Activated naive CD4-positive, alpha-beta T cell treated with anti-CD3 and anti-CD28 coated beads, Interleukin-2, amount 10 ng/mL, durations not matched to agents 7 days and 5 days (primary cell): ENCODE data around the gene LYRM4.
A peak's percentile ranks its signal among the peaks of the same experiment; 100 is the strongest.

ENCODE experiments used
- CTCF ChIA-PET: fragments of 350-600 bp; sonication (Branson Sonifier 250); formaldehyde crosslinking; loops from one replicate; lab custom pipeline; 2021; ENCODE audit warnings: antibody characterized with exemption; lab: Charles Lee
- DNase-seq: peaks from one replicate; pipeline ENCODE4 v3.0.0-alpha.2; 2020
- H3K27ac Mint-ChIP-seq: one replicate; pipeline ENCODE4 v1.8.0; 2021; ENCODE audit warnings: mild to moderate bottlenecking, moderate library complexity, mixed read lengths
- H3K27me3 Mint-ChIP-seq: one replicate; pipeline ENCODE4 v1.8.0; 2021; ENCODE audit warnings: mild to moderate bottlenecking, mixed read lengths
- H3K36me3 Mint-ChIP-seq: one replicate; pipeline ENCODE4 v1.8.0; 2021; ENCODE audit warnings: mixed read lengths
- H3K4me1 Mint-ChIP-seq: one replicate; pipeline ENCODE4 v1.8.0; 2021; ENCODE audit warnings: mixed read lengths
- H3K4me3 Mint-ChIP-seq: one replicate; pipeline ENCODE4 v1.8.0; 2021; ENCODE audit warnings: mild to moderate bottlenecking, moderate library complexity, mixed read lengths
- H3K9me3 Mint-ChIP-seq: one replicate; pipeline ENCODE4 v1.8.0; 2021; ENCODE audit warnings: mixed read lengths

LYRM4 gene

DNA sequence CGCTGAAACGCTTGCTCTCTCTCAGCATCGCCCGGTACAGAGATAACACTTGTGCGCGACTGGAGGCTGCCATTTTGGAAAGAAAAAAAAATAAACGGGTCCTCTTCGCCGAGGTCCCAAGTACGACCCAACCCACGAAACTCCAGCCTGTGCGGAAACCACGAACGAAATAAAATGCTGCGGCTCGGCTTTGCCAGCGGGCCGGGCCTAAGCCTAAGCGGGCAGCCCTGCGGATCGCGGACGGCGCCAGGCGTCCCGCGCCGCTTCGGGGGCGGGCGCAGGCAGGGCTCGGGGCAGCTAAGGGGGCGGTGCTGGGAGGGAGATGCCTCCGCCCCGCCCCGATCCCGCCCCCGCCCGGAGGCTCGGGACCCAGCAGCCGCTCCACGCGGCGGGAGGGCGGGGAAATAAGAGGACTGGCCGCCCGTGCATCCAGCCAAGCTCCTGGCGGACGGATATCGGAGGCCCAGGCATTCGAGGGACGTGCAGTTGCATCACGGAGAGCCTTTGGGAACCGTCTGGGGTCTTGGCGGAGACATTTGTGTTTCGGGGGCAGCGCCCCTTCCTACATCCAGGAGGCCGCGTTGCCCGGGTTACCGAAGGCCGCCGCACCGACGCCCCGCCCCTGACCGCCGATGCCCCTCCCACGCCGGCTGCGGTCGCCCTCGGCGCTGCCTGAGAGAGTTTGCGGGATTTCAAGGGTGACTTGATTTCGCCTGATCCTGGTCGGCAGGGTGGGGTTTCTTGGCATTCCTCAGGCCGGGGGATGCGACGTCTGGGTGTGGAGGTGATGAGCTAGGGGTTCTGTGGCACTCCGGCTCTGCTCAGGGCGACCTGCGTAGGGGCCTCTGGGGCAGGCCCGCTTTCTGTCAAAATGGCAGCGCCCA, at the start of gene LYRM4, which contains the start of gene FARS2:
Gene LYRM4 (minus strand): TSS at position 290 of the 884 bp plus-strand sequence. CDS start 217 bp downstream, at position 73.
Gene FARS2 (plus strand): TSS at position 853 of the 884 bp plus-strand sequence.
- no peaks in the 10 kb centered on the region for H3K27me3 Mint-ChIP-seq
- H3K36me3 Mint-ChIP-seq: peaks cover 12% of the 10 kb centered on the region
- peaks cover 55% of the 10 kb centered on the region for H3K4me1 Mint-ChIP-seq
- peak; percentile 91 for DNase-seq
- H3K27ac Mint-ChIP-seq: peak within 1 kb of the TSS; percentile 100
- peak within 1 kb of the TSS; percentile 98 for H3K4me3 Mint-ChIP-seq
- H3K9me3 Mint-ChIP-seq: no peaks in the 10 kb centered on the region
- CTCF ChIA-PET: interaction anchor here (0.8 to 2.3 kb wide), 3 partner anchors 19 to 138 kb away, joined by 3 to 12 read pairs (median 4); no protein-coding TSS in a partner anchor

- CTCF ChIA-PET: interaction anchor here (1.1 kb wide), 1 partner anchor 164 kb away, joined by 3 read pairs; no protein-coding TSS in a partner anchor
- no peak for DNase-seq
- Mint-ChIP-seq H3K4me1 (peaks cover 4% of the 10 kb centered on the region), H3K36me3 (no peaks in the 10 kb centered on the region), H3K27ac (no peak overlapping the region), H3K9me3 (no peaks in the 10 kb centered on the region), H3K4me3 (no peak overlapping the region), H3K27me3 (no peaks in the 10 kb centered on the region)
Observed at GRCh38 chr6:5308066-5308465, 47.3 kb upstream of the LYRM4 start.

DNA sequence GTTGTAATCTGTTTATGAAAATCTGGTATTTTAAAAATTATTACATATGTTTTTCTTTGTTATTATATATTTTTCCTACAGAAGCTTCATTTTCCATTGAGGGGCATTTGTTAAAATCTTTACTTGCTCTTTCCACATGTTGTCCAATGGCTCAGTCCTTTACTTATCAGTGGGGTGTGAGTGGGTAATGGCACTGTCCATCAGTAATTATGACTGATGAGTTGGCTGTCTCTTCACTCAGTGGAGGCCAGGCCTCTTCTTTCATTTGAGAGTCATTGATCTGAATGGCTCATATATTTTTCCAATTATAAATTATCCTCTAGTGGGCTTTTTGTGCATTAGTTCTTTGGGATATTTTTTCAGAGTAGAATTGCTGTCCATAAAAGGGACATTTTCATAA, 46.3 kb upstream of the LYRM4 start:
- Mint-ChIP-seq H3K27me3 (no peaks in the 10 kb centered on the region), H3K4me3 (no peak overlapping the region), H3K4me1 (peaks cover 14% of the 10 kb centered on the region), H3K9me3 (no peaks in the 10 kb centered on the region), H3K27ac (no peak overlapping the region), H3K36me3 (no peaks in the 10 kb centered on the region)
- CTCF ChIA-PET: interaction anchor here (6.3 kb wide), 1 partner anchor 164 kb away, joined by 67 read pairs; no protein-coding TSS in a partner anchor
- DNase-seq: no peak

- peaks cover 17% of the 10 kb centered on the region for H3K4me1 Mint-ChIP-seq
- no peaks in the 10 kb centered on the region for H3K36me3 Mint-ChIP-seq
- H3K4me3 Mint-ChIP-seq: no peak overlapping the region
- CTCF ChIA-PET: interaction anchor here (1.3 to 6.3 kb wide), 3 partner anchors 16 to 163 kb away, joined by 3 to 67 read pairs (median 4); no protein-coding TSS in a partner anchor
- no peaks in the 10 kb centered on the region for H3K27me3 Mint-ChIP-seq
- H3K27ac Mint-ChIP-seq: no peak overlapping the region
- H3K9me3 Mint-ChIP-seq: no peaks in the 10 kb centered on the region
- no peak for DNase-seq
Observed at GRCh38 chr6:5305968-5306626, 45.3 kb upstream of the LYRM4 start.

GRCh38 chr6:5303682-5304081, 42.9 kb upstream of the LYRM4 start:
- H3K4me3 Mint-ChIP-seq: no peak overlapping the region
- no peak for DNase-seq
- no peaks in the 10 kb centered on the region for H3K27me3 Mint-ChIP-seq
- H3K27ac Mint-ChIP-seq: no peak overlapping the region
- CTCF ChIA-PET: interaction anchor here (1.0 to 6.3 kb wide), 19 partner anchors 14 to 160 kb away, joined by 3 to 67 read pairs (median 7); partner anchors contain the start of genes FARS2 and LYRM4
- H3K36me3 Mint-ChIP-seq: no peaks in the 10 kb centered on the region
- H3K4me1 Mint-ChIP-seq: peaks cover 19% of the 10 kb centered on the region
- H3K9me3 Mint-ChIP-seq: no peaks in the 10 kb centered on the region

DNA sequence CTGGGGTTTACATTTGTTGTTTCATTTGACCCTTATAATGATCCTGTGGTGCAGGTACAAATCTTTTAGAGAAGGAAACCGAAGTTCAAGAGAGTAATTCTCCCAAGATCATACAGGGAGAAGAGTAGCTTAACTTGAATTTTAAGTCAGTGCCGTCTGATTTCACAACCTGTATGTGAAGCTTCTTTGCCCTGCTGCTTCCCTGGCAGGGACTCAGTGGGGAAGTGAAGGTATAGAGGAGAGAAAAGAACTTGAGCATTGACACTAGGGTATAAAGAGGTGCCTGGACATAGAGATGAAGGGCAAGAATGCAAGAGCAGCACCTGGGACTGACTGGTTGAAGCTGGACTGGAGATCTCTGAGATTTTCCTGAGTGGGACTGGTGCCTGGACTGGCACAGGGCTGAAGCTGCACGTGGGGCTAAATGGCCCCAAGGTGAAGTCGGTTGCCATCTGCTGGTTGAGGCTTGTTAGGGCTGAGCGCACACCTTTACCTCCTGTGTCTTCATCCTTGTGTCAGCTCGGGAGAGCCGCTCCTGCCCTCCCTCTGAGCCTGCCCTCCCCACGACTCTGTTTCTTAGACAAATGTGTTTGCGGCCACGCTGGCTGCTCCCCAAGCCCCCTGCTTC, 42.4 kb upstream of the LYRM4 start:
- Mint-ChIP-seq H3K4me1 (peaks cover 19% of the 10 kb centered on the region), H3K27me3 (no peaks in the 10 kb centered on the region), H3K36me3 (no peaks in the 10 kb centered on the region), H3K9me3 (no peaks in the 10 kb centered on the region), H3K27ac (no peak overlapping the region), H3K4me3 (no peak overlapping the region)
- peak; percentile 72 for DNase-seq
- CTCF ChIA-PET: interaction anchor here (0.7 to 6.3 kb wide), 21 partner anchors 9 to 160 kb away, joined by 3 to 67 read pairs (median 7); partner anchors contain the start of genes FARS2 and LYRM4

GRCh38 chr6:5302220-5302946, 41.6 kb upstream of the LYRM4 start:
- CTCF ChIA-PET: interaction anchor here (0.7 to 6.3 kb wide), 21 partner anchors 8 to 159 kb away, joined by 3 to 67 read pairs (median 7); partner anchors contain the start of genes FARS2 and LYRM4
- Mint-ChIP-seq H3K27ac (peak overlapping the region; percentile 17), H3K27me3 (no peaks in the 10 kb centered on the region), H3K4me1 (peaks cover 19% of the 10 kb centered on the region), H3K9me3 (no peaks in the 10 kb centered on the region), H3K36me3 (no peaks in the 10 kb centered on the region), H3K4me3 (no peak overlapping the region)
- DNase-seq: peak; percentile 22

GRCh38 chr6:5300206-5300764, 39.5 kb upstream of the LYRM4 start:
- Mint-ChIP-seq H3K27me3 (no peaks in the 10 kb centered on the region), H3K36me3 (no peaks in the 10 kb centered on the region), H3K4me1 (peaks cover 19% of the 10 kb centered on the region), H3K9me3 (no peaks in the 10 kb centered on the region), H3K27ac (no peak overlapping the region), H3K4me3 (no peak overlapping the region)
- no peak for DNase-seq
- CTCF ChIA-PET: interaction anchor here (1.7 kb wide), 1 partner anchor 157 kb away, joined by 7 read pairs; no protein-coding TSS in a partner anchor

DNA sequence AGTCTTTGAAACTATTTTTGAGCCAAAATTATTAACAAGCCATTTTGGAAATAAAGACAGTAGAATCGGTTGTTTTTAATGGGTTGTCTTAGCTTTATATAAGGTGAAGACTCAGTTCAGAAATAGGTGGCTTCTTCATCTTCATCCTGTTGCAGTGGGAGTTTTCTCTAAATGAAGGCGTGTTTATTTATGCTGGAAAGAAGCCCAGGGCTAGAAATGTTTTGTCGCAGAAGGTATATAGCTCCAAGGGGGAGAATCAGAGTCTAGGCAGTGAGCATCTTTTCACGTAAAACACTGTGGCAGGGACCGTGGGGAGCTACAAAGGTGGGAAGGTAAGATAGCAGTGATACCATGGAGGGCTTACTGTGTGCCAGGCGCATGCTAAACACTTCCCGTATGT, 34.9 kb upstream of the LYRM4 start:
- CTCF ChIA-PET: interaction anchor here (1.1 to 2.0 kb wide), 2 partner anchors 84 to 152 kb away, joined by 3 to 5 read pairs; no protein-coding TSS in a partner anchor
- Mint-ChIP-seq H3K36me3 (no peaks in the 10 kb centered on the region), H3K4me3 (no peak overlapping the region), H3K27ac (no peak overlapping the region), H3K4me1 (peaks cover 15% of the 10 kb centered on the region), H3K9me3 (no peaks in the 10 kb centered on the region), H3K27me3 (no peaks in the 10 kb centered on the region)
- DNase-seq: no peak

- Mint-ChIP-seq H3K4me3 (no peak overlapping the region), H3K36me3 (no peaks in the 10 kb centered on the region), H3K27me3 (no peaks in the 10 kb centered on the region), H3K9me3 (no peaks in the 10 kb centered on the region), H3K4me1 (peaks cover 12% of the 10 kb centered on the region), H3K27ac (no peak overlapping the region)
- DNase-seq: no peak
- CTCF ChIA-PET: interaction anchor here (0.9 to 2.0 kb wide), 2 partner anchors 8 to 151 kb away, joined by 3 to 5 read pairs; no protein-coding TSS in a partner anchor
Observed at GRCh38 chr6:5294392-5295211, 33.9 kb upstream of the LYRM4 start.

- Mint-ChIP-seq H3K36me3 (no peaks in the 10 kb centered on the region), H3K9me3 (no peaks in the 10 kb centered on the region), H3K4me1 (peaks cover 12% of the 10 kb centered on the region), H3K27me3 (no peaks in the 10 kb centered on the region), H3K4me3 (no peak overlapping the region), H3K27ac (no peak overlapping the region)
- no peak for DNase-seq
- CTCF ChIA-PET: no interaction called here
Observed at GRCh38 chr6:5293692-5294091, 32.9 kb upstream of the LYRM4 start.

DNA sequence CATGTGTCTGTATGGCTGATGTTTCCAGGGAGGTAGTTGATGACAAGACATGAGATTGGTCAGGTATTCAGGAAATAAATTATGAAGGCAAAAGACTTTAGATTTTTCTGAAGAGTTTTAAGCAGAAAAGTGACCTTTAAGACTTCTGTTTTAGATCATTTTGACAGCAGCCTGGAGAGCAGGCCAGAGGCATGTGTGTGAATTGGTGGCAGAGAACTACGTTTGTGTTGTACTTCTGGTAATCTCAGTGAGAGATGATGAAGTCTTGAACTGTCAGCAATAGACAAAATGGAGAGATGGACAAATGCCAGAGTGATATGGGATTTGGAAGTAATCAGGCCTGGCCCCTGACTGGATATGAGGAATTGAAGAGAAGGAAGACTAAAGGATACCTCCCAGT, 31.4 kb upstream of the LYRM4 start:
- Mint-ChIP-seq H3K36me3 (no peaks in the 10 kb centered on the region), H3K4me1 (peaks cover 12% of the 10 kb centered on the region), H3K27ac (no peak overlapping the region), H3K4me3 (no peak overlapping the region), H3K9me3 (no peaks in the 10 kb centered on the region), H3K27me3 (no peaks in the 10 kb centered on the region)
- DNase-seq: no peak
- CTCF ChIA-PET: no interaction called here
